K562 (cell line): ENCODE measurements around the gene HSPH1. TPM values are rescaled to one million over a fixed set of nuclear protein-coding genes. Genes with fewer than 3 reads are reported as not detected.

ENCODE experiments used
- CCNT2 ChIP-seq: IDR thresholded peaks from 2 replicates; pipeline ENCODE4 v1.6.1; 2011; ENCODE audit warnings: borderline replicate concordance, low read depth, mild to moderate bottlenecking, moderate library complexity, mixed read lengths, low read length; ENCODE audit not compliant: insufficient read length; ENCODE audit errors: extremely low read depth
- CTCF ChIP-seq, 3 experiments: IDR thresholded peaks in 2 of 3; conservative IDR thresholded peaks in 1 of 3; 2 replicates each; pipeline ENCODE4 v1.5.1; 2011 to 2012; ENCODE audit warnings: low read length in 3 of 3, mild to moderate bottlenecking in 3 of 3, control low read depth in 2 of 3, improper control_type of control experiment in 1 of 3, inconsistent platforms in 1 of 3, low read depth in 1 of 3, mixed read lengths in 1 of 3, moderate library complexity in 1 of 3; ENCODE audit not compliant: insufficient read depth in 2 of 3
- E2F6 ChIP-seq, 2 experiments: IDR thresholded peaks; 2 replicates each; pipeline ENCODE4 v1.6.1; 2011; ENCODE audit warnings: borderline replicate concordance in 1 of 2, control low read depth in 1 of 2, low read depth in 1 of 2, low read length in 1 of 2, mild to moderate bottlenecking in 1 of 2, mixed read lengths in 1 of 2, moderate library complexity in 1 of 2; ENCODE audit not compliant: insufficient read depth in 1 of 2, insufficient read length in 1 of 2, poor library complexity in 1 of 2, severe bottlenecking in 1 of 2; ENCODE audit errors: extremely low read depth in 1 of 2
- GMEB1 ChIP-seq: fragments of 250-450 bp; sonication (Bioruptor Pico); IDR thresholded peaks from 2 replicates; pipeline ENCODE4 v1.4.0; 2020; ENCODE audit warnings: mild to moderate bottlenecking
- GTF2A2 ChIP-seq: IDR thresholded peaks from 2 replicates; pipeline ENCODE4 v1.6.1; 2016; ENCODE audit warnings: mild to moderate bottlenecking, missing genetic modification characterization, missing compliant biosample characterization
- KLF13 ChIP-seq: fragments of 450-650 bp; IDR thresholded peaks from 2 replicates; pipeline ENCODE4 v1.6.1; 2016; ENCODE audit warnings: missing genetic modification characterization, low read depth, mild to moderate bottlenecking, missing compliant biosample characterization, moderate library complexity, borderline replicate concordance
- POLR2G ChIP-seq: fragments of 200-400 bp; formaldehyde crosslinking; IDR thresholded peaks from 2 replicates; pipeline ENCODE4 v1.6.1; 2017; ENCODE audit warnings: low read depth, mild to moderate bottlenecking, antibody characterized with exemption, low read length, moderate library complexity
- RBFOX2 ChIP-seq: fragments of 200-400 bp; formaldehyde crosslinking; IDR thresholded peaks from 2 replicates; pipeline ENCODE4 v1.6.1; 2017; ENCODE audit warnings: low read depth, mild to moderate bottlenecking, low read length, moderate library complexity
- SAFB ChIP-seq: fragments of 200-400 bp; formaldehyde crosslinking; IDR thresholded peaks from 2 replicates; pipeline ENCODE4 v1.6.1; 2017; ENCODE audit warnings: low read depth, low read length, borderline replicate concordance
- SRSF1 ChIP-seq: fragments of 200-400 bp; formaldehyde crosslinking; IDR thresholded peaks from 2 replicates; pipeline ENCODE4 v1.6.1; 2017; ENCODE audit warnings: mild to moderate bottlenecking, low read depth, low read length, moderate library complexity
- YY1 ChIP-seq, 3 experiments: IDR thresholded peaks; 2 replicates each; pipeline ENCODE4 v1.6.1; 2011; ENCODE audit warnings: low read length in 2 of 3, mild to moderate bottlenecking in 2 of 3, moderate library complexity in 2 of 3, borderline replicate concordance in 1 of 3, control low read depth in 1 of 3, low read depth in 1 of 3; ENCODE audit not compliant: insufficient read depth in 3 of 3, insufficient replicate concordance in 2 of 3, control insufficient read depth in 1 of 3, insufficient read length in 1 of 3; ENCODE audit errors: extremely low read depth in 1 of 3
- ZC3H4 ChIP-seq: sonication (generic); formaldehyde crosslinking; IDR thresholded peaks from 2 replicates; pipeline ENCODE4 v1.9.0; 2021; ENCODE audit warnings: missing genetic modification reagents, borderline replicate concordance
- ZFP91 ChIP-seq: sonication (generic); formaldehyde crosslinking; IDR thresholded peaks from 2 replicates; pipeline ENCODE4 v1.8.0; 2022; ENCODE audit warnings: mild to moderate bottlenecking, missing genetic modification reagents
- ZKSCAN1 ChIP-seq: fragments of 150-350 bp; IDR thresholded peaks from 2 replicates; pipeline ENCODE4 v1.6.1; 2016; ENCODE audit warnings: low read depth, low read length
- ZNF263 ChIP-seq: sonication (generic); formaldehyde crosslinking; IDR thresholded peaks from 2 replicates; pipeline ENCODE4 v1.8.0; 2022; ENCODE audit warnings: mild to moderate bottlenecking, missing genetic modification reagents, borderline replicate concordance
- ZNF766 ChIP-seq: fragments of 200-800 bp; sonication (Bioruptor generic); conservative IDR thresholded peaks from 2 replicates; pipeline ENCODE4 v1.6.1; 2016; ENCODE audit warnings: missing genetic modification characterization, missing compliant biosample characterization
- polyA plus RNA-seq, 8 experiments: library from polyadenylated mRNA; depleted of rRNA in 4 of 8; stranded (reverse) in 5 of 8; unstranded in 3 of 8; fragments of >200 nt; fragmentation: Nextera tagmentation in 2 of 8; fragmentation: Illumina TruSeq in 1 of 8; extraction: Ambion mirVana in 2 of 8; extraction: Trizol in 1 of 8; gene quantifications; 2 replicates each; pipeline versions ENCODE4 v1.2.1 to v1.2.3, GENCODE V29; 2011 to 2014; ENCODE audit warnings: inconsistent platforms in 1 of 8, missing spikeins in 1 of 8
- total RNA-seq, 7 experiments: library from RNA; depleted of rRNA in 6 of 7; stranded (reverse); fragments of >200 nt in 6 of 7; fragmentation: Illumina TruSeq in 2 of 7; extraction: Trizol in 2 of 7; gene quantifications; 2 replicates each; pipeline versions ENCODE4 v1.2.1 to v1.2.3, GENCODE V29; 2011 to 2021; ENCODE audit warnings: low replicate concordance in 1 of 7

Gene HSPH1
- total and polyA plus RNA-seq, 9 of the 15 experiments (the other 6 are each of a cell fraction or from before 2014, with no cell fraction given) = 34.6 to 104 (median 64.7) TPM

GRCh38 chr13:31199849-31200636, 38.3 kb upstream of the HSPH1 start, which contains the start of gene B3GLCT (continued):
- TF ChIP-seq GMEB1 (CRISPR knock-in tag) (peak; percentile 14), SRSF1 (no peak), SAFB (0 out of 2 replicates have a peak, but pooled peaks have one; percentile 23), KLF13 (tag) (peak; percentile 63; the same call in 1 of the 2 replicates), YY1 (IDR thresholded peaks at IDR 0.05; ENCODE audit: borderline replicate concordance in 1 of 3, control insufficient read depth in 1 of 3, extremely low read depth in 1 of 3, insufficient read depth in 3 of 3, insufficient read length in 1 of 3, insufficient replicate concordance in 2 of 3, low read depth in 1 of 3, low read length in 2 of 3) (peak in 2 of 3 experiments; percentile 52 to 82), ZNF766 (0 out of 2 replicates have a peak, but pooled peaks have one; percentile 21), E2F6 (IDR thresholded peaks at IDR 0.05; ENCODE audit: borderline replicate concordance in 1 of 2, extremely low read depth in 1 of 2, insufficient read depth in 1 of 2, insufficient read length in 1 of 2, low read depth in 1 of 2, low read length in 1 of 2, poor library complexity in 1 of 2, severe bottlenecking in 1 of 2) (peak; percentile 42 to 82), ZC3H4 (no peak), POLR2G (peak; percentile 79), RBFOX2 (peak; percentile 69), CTCF (IDR thresholded peaks at IDR 0.05 in 2 of 3, conservative IDR thresholded peaks at IDR 0.05 in 1 of 3; ENCODE audit: insufficient read depth in 2 of 3, low read depth in 1 of 3, low read length in 3 of 3) (peak; percentile 59 to 87 (median 71)), GTF2A2 (tag) (no peak), ZKSCAN1 (0 out of 2 replicates have a peak, but pooled peaks have one; percentile 23), ZFP91 (CRISPR knock-in tag) (no peak), CCNT2 (peak; percentile 76), ZNF263 (no peak)
